Endothelial cell of umbilical vein (primary cell): ENCODE measurements around the gene ACSS1. TPM values are rescaled to one million over a fixed set of nuclear protein-coding genes. Genes with fewer than 3 reads are reported as not detected.

Experiments used
- BruUV-seq: library from RNA; stranded (reverse); fragments of 400-500 nt; replicated peaks from 2 replicates; lab custom pipeline; 2021; lab: Mats Ljungman, UMichigan
- CTCF ChIA-PET: fragments of 300-600, 350-600 bp; sonication (Branson Sonifier 250); formaldehyde crosslinking; loops from one replicate; lab custom pipeline; 2021; ENCODE audit warnings: antibody characterized with exemption, inconsistent platforms; lab: Charles Lee
- POLR2A ChIA-PET: fragments of 300-600, 350-600 bp; sonication (Branson Sonifier 250); formaldehyde crosslinking; loops from one replicate; lab custom pipeline; 2021; ENCODE audit warnings: antibody characterized with exemption, inconsistent platforms; lab: Charles Lee
- DNase-seq: peaks from one replicate; pipeline ENCODE4 v3.0.0-alpha.2; 2011; ENCODE audit warnings: low read depth, low spot score
- FAIRE-seq: peaks from 2 replicates; lab custom pipeline; 2011; peaks lifted over from hg19 to GRCh38; lab: Jason Lieb, UNC
- H2AFZ ChIP-seq: 2 replicates; pipeline ENCODE4 v1.6.0; 2012; ENCODE audit warnings: low read depth, low read length, control low read depth, inconsistent platforms
- H3K27ac ChIP-seq: 2 replicates; pipeline ENCODE4 v1.5.1; 2011; ENCODE audit warnings: low read depth, mild to moderate bottlenecking, control low read depth, low read length, moderate library complexity; ENCODE audit not compliant: insufficient read depth
- H3K27me3 ChIP-seq, 2 experiments: 2 replicates each; pipeline versions ENCODE4 v1.6.0 to v1.6.1; 2011; ENCODE audit warnings: low read length in 2 of 2, mixed read lengths in 1 of 2; ENCODE audit not compliant: control insufficient read depth in 2 of 2, insufficient read depth in 2 of 2
- H3K36me3 ChIP-seq, 2 experiments: 2 replicates in 1 of 2; 3 replicates in 1 of 2; pipeline ENCODE4 v1.5.1; 2011; ENCODE audit warnings: low read length in 2 of 2, mild to moderate bottlenecking in 1 of 2, moderate library complexity in 1 of 2; ENCODE audit not compliant: control insufficient read depth in 2 of 2, insufficient read depth in 2 of 2; ENCODE audit errors: extremely low read depth in 1 of 2
- H3K4me1 ChIP-seq: 3 replicates; pipeline ENCODE4 v1.5.1; 2011; ENCODE audit warnings: mild to moderate bottlenecking, low read length; ENCODE audit not compliant: control insufficient read depth, insufficient read depth; ENCODE audit errors: extremely low read depth
- H3K4me2 ChIP-seq: 2 replicates; pipeline ENCODE4 v1.6.1; 2011; ENCODE audit warnings: low read length, control low read depth, mixed read lengths; ENCODE audit not compliant: insufficient read depth
- H3K4me3 ChIP-seq, 3 experiments: fragments of 200-600 bp in 1 of 3; sonication (generic), shearing (Covaris generic) in 1 of 3; replicated peaks in 1 of 3; 2 replicates each; pipeline ENCODE4 v1.5.1; 2011 to 2016; ENCODE audit warnings: control low read depth in 3 of 3, low read length in 3 of 3, mild to moderate bottlenecking in 2 of 3, inconsistent platforms in 1 of 3, low read depth in 1 of 3, moderate library complexity in 1 of 3; ENCODE audit not compliant: insufficient read depth in 1 of 3
- H3K79me2 ChIP-seq: 2 replicates; pipeline ENCODE4 v1.6.0; 2012; ENCODE audit warnings: low read length, inconsistent platforms; ENCODE audit not compliant: control insufficient read depth, insufficient read depth
- H3K9ac ChIP-seq: replicated peaks from 2 replicates; pipeline ENCODE3; 2011; ENCODE audit warnings: low read length, control low read depth; ENCODE audit not compliant: insufficient read depth; ENCODE audit errors: extremely low read depth
- H3K9me1 ChIP-seq: replicated peaks from 3 replicates; pipeline ENCODE4 v1.6.0; 2011; ENCODE audit warnings: mild to moderate bottlenecking, low read length; ENCODE audit not compliant: control insufficient read depth, insufficient read depth; ENCODE audit errors: extremely low read depth
- H3K9me3 ChIP-seq: replicated peaks from 2 replicates; pipeline ENCODE4 v1.5.1; 2012; ENCODE audit warnings: low read length, inconsistent platforms; ENCODE audit not compliant: control insufficient read depth, insufficient read depth
- H4K20me1 ChIP-seq: replicated peaks from 2 replicates; pipeline ENCODE3; 2011; ENCODE audit warnings: mild to moderate bottlenecking, low read length; ENCODE audit not compliant: control insufficient read depth, insufficient read depth; ENCODE audit errors: extremely low read depth
- EZH2 ChIP-seq: IDR thresholded peaks from 2 replicates; pipeline ENCODE4 v1.6.1; 2012; ENCODE audit warnings: borderline replicate concordance, low read depth, mild to moderate bottlenecking, moderate library complexity, low read length, inconsistent platforms; ENCODE audit not compliant: severe bottlenecking
- FOS ChIP-seq: IDR thresholded peaks from 2 replicates; pipeline ENCODE4 v1.6.1; 2011; ENCODE audit warnings: mild to moderate bottlenecking, low read length, moderate library complexity, borderline replicate concordance; ENCODE audit not compliant: insufficient read depth
- GATA2 ChIP-seq: IDR thresholded peaks from 2 replicates; pipeline ENCODE4 v1.7.0; 2011; ENCODE audit warnings: low read depth, mild to moderate bottlenecking, moderate library complexity, mixed read lengths, low read length; ENCODE audit not compliant: insufficient read length, insufficient read depth
- JUN ChIP-seq: IDR thresholded peaks from 2 replicates; pipeline ENCODE4 v1.6.1; 2011; ENCODE audit warnings: borderline replicate concordance, low read depth; ENCODE audit not compliant: insufficient read length, insufficient read depth
- MYC ChIP-seq: IDR thresholded peaks from one replicate; pipeline ENCODE4 v1.6.1; 2011; ENCODE audit warnings: mild to moderate bottlenecking, low read depth, low read length
- POLR2A ChIP-seq: IDR thresholded peaks from 2 replicates; pipeline ENCODE4 v1.6.1; 2012; ENCODE audit warnings: low read depth, mild to moderate bottlenecking, control low read depth, low read length
- POLR2AphosphoS5 ChIP-seq: IDR thresholded peaks from 2 replicates; pipeline ENCODE4 v1.6.1; 2012; ENCODE audit warnings: low read depth, mild to moderate bottlenecking, control low read depth, low read length, moderate library complexity; ENCODE audit not compliant: insufficient read depth
- dilution Hi-C: fragments of 300-500 bp; cut with MboI; formaldehyde crosslinking; loops from one replicate; pipeline ENCODE4 v1.15.0; 2019; ENCODE audit warnings: low sequenced_read_pairs; ENCODE audit not compliant: extremely low pct_ligation_motif_present
- intact Hi-C: fragments of 100-400 bp; cut with micrococcal nuclease; formaldehyde crosslinking; loops from one replicate; pipeline ENCODE4 v1.10.0; 2022
- polyA plus RNA-seq, 4 experiments: library from polyadenylated mRNA; depleted of rRNA in 3 of 4; stranded (reverse) in 3 of 4; unstranded in 1 of 4; fragments of >200 nt; gene quantifications; 2 replicates each; pipeline versions ENCODE4 v1.2.1 to v1.2.3, GENCODE V29; 2011 to 2012; ENCODE audit warnings: missing spikeins in 1 of 4
- total RNA-seq: library from RNA; stranded (reverse); gene quantifications from 2 replicates; pipeline ENCODE4 v1.2.3, GENCODE V29; 2021
- TF ChIP-seq, protein P1 (sequence below), 2 donors: IDR thresholded peaks; 1 replicate in 1 of 2; 2 replicates in 1 of 2; pipeline ENCODE4 v1.5.1; 2011; ENCODE audit warnings: low read length in 2 of 2, mild to moderate bottlenecking in 2 of 2, moderate library complexity in 2 of 2, control low read depth in 1 of 2, inconsistent platforms in 1 of 2, low read depth in 1 of 2; ENCODE audit not compliant: insufficient read depth in 1 of 2; ENCODE audit errors: extremely low read depth in 1 of 2
- TF ChIP-seq, protein P2 (sequence below): IDR thresholded peaks from 2 replicates; pipeline ENCODE4 v1.6.1; 2011; ENCODE audit not compliant: insufficient read depth, insufficient read length

Gene ACSS1
- total and polyA plus RNA-seq, 2 donors (not counting 3 experiments of a cell fraction or from before 2014, with no cell fraction given), result 6.2 to 17.9 TPM

DNA sequence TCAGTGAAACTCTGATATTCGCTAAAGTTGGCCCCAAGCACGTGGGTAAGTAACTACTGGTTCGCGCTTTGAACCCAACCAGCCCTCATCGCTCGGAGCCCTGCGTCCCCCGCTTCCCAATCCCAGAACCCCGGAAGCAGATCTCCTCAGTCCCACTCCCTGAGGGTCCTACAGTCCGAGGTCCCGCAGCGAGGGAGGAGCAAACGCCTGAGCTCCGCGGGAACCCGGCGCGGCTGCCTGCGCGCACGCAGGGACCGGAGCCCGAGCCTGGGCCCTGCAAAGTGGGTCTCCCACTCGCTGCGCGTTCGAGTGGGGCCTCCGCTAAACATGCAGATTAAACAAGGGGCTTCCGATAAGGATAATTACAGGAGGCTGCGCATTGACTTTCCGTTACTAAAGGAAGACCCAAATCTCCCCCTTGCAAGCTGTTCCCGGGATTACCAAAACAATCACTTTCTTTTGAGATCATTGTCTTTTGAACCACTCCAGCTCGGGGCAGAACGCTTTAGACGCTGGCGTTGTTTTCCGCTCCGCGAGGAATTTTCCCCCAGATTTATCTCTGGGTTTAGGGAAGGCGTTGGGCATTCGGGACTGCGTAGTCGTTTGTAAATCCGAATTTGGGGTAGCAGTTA lies 25.3 kb upstream of the ACSS1 start:
- intact Hi-C loops (no loop called here), dilution Hi-C loops (no loop called here)
- Histone ChIP-seq H4K20me1 (no peaks in the 10 kb centered on the region), H3K4me3 (no peak overlapping the region), H3K27me3 (peaks cover 57 to 73% of the 10 kb centered on the region in 2 experiments), H3K4me1 (no peaks in the 10 kb centered on the region), H3K4me2 (no peak overlapping the region), H3K79me2 (no peaks in the 10 kb centered on the region), H3K36me3 (no peaks in the 10 kb centered on the region), H3K9me3 (no peaks in the 10 kb centered on the region), H3K9me1 (no peaks in the 10 kb centered on the region), H3K9ac (no peak overlapping the region), H3K27ac (no peak overlapping the region), H2AFZ (no peak overlapping the region)
- POLR2A ChIA-PET, result no interaction called here
- FAIRE-seq (no peak), DNase-seq (no peak)
- BruUV-seq, result no TSS peak
- TF ChIP-seq, protein P1, sequence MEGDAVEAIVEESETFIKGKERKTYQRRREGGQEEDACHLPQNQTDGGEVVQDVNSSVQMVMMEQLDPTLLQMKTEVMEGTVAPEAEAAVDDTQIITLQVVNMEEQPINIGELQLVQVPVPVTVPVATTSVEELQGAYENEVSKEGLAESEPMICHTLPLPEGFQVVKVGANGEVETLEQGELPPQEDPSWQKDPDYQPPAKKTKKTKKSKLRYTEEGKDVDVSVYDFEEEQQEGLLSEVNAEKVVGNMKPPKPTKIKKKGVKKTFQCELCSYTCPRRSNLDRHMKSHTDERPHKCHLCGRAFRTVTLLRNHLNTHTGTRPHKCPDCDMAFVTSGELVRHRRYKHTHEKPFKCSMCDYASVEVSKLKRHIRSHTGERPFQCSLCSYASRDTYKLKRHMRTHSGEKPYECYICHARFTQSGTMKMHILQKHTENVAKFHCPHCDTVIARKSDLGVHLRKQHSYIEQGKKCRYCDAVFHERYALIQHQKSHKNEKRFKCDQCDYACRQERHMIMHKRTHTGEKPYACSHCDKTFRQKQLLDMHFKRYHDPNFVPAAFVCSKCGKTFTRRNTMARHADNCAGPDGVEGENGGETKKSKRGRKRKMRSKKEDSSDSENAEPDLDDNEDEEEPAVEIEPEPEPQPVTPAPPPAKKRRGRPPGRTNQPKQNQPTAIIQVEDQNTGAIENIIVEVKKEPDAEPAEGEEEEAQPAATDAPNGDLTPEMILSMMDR (IDR thresholded peaks at IDR 0.05; ENCODE audit: extremely low read depth in 1 of 2, insufficient read depth in 1 of 2, low read depth in 1 of 2, low read length in 2 of 2), result no peak
- TF ChIP-seq EZH2, result peak; percentile 56
- CTCF ChIA-PET, result no interaction called here

DNA sequence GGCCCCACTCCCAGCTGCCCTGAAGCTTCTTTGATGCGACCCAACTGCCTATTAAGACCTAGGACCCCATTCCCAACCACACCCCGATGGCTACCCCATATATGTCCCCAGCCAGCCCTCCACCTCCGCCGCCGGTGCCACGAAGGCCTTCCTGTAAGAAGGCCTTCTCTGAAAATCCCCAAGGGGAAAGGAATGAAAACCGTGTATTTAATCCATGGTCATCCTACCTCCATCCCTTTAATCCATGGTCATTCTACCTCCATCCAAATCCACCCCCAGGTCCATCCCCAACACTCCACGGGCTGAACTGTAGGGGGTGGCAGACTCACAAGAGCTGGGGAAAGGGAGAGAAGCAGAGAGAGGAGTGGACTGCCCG lies 24.5 kb upstream of the ACSS1 start:
- Histone ChIP-seq H3K9me1 (no peaks in the 10 kb centered on the region), H3K36me3 (no peaks in the 10 kb centered on the region), H4K20me1 (no peaks in the 10 kb centered on the region), H3K4me2 (no peak overlapping the region), H3K4me1 (no peaks in the 10 kb centered on the region), H3K27me3 (peaks cover 63 to 81% of the 10 kb centered on the region in 2 experiments), H3K4me3 (no peak overlapping the region), H2AFZ (no peak overlapping the region), H3K79me2 (no peaks in the 10 kb centered on the region), H3K27ac (no peak overlapping the region), H3K9ac (no peak overlapping the region), H3K9me3 (no peaks in the 10 kb centered on the region)
- FAIRE-seq (no peak), DNase-seq (no peak)
- ChIA-PET POLR2A (no interaction called here), CTCF (no interaction called here)
- no TSS peak for BruUV-seq
- TF ChIP-seq, protein P1 (IDR thresholded peaks at IDR 0.05; ENCODE audit: extremely low read depth in 1 of 2, insufficient read depth in 1 of 2, low read depth in 1 of 2, low read length in 2 of 2), result no peak
- TF ChIP-seq GATA2 (no peak), JUN (no peak), POLR2AphosphoS5 (no peak), FOS (no peak), EZH2 (no peak), POLR2A (no peak), MYC (no peak)
- TF ChIP-seq, protein P2, sequence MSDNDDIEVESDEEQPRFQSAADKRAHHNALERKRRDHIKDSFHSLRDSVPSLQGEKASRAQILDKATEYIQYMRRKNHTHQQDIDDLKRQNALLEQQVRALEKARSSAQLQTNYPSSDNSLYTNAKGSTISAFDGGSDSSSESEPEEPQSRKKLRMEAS, result no peak
- dilution Hi-C loops (no loop called here), intact Hi-C loops (no loop called here)
